Neural progenitor cell (in vitro differentiated cells): ENCODE results near the gene ZNF280B.
A peak's percentile ranks its signal among the peaks of the same experiment; 100 is the strongest.

Experiments used
- CTCF ChIP-seq: fragments of 200-600 bp; sonication (generic); IDR thresholded peaks from 2 replicates; pipeline ENCODE4 v1.5.1; 2017; ENCODE audit warnings: antibody characterized with exemption, mild to moderate bottlenecking
- EZH2 ChIP-seq: fragments of 200-600 bp; sonication (generic); IDR thresholded peaks from 2 replicates; pipeline ENCODE4 v1.6.1; 2017; ENCODE audit warnings: antibody characterized with exemption, mild to moderate bottlenecking, moderate library complexity
- EZH2phosphoT487 ChIP-seq: fragments of 200-600 bp; sonication (generic); IDR thresholded peaks from 2 replicates; pipeline ENCODE4 v1.6.1; 2017; ENCODE audit warnings: antibody characterized with exemption

GRCh38 chr22:22552630-22553029 is 44.1 kb upstream of the ZNF280B start:
- TF ChIP-seq EZH2 (no peak), CTCF (peak; percentile 65), EZH2phosphoT487 (no peak)
